ENCODE results near the gene NPAS3. TPM values are rescaled to one million over a fixed set of nuclear protein-coding genes. Genes with fewer than 3 reads are reported as not detected.

Gene NPAS3
- total and polyA plus RNA-seq, 8 donors = 0.23 to 2.8 (median 1.4) TPM

GRCh38 chr14:33676135-33676566 lies 737.5 kb downstream of the NPAS3 start:
- Histone ChIP-seq H3K4me1 (no peaks in the 10 kb centered on the region), H3K9me3 (no peaks in the 10 kb centered on the region), H3K4me3 (no peak overlapping the region), H3K27ac (no peak overlapping the region), H3K27me3 (no peaks in the 10 kb centered on the region), H3K36me3 (no peaks in the 10 kb centered on the region)
- TF ChIP-seq CTCF (IDR thresholded peaks at IDR 0.05) = no peak
- DNase-seq (peak in 2 of 6 donors; percentile 21 to 32), ATAC-seq (peak in 2 of 4 donors; percentile 51 to 73), FAIRE-seq (no peak)
- intact Hi-C loops (cut with DNase I) = no loop called here
- 31 to 34% methylated on average over 7 of the region's 7 CpGs for WGBS, 2 donors

- no peak for TF ChIP-seq CTCF (IDR thresholded peaks at IDR 0.05)
- intact Hi-C loops (cut with DNase I) = no loop called here
- Histone ChIP-seq H3K4me3 (no peak overlapping the region), H3K36me3 (no peaks in the 10 kb centered on the region), H3K27me3 (no peaks in the 10 kb centered on the region), H3K27ac (no peak overlapping the region), H3K4me1 (no peaks in the 10 kb centered on the region), H3K9me3 (no peaks in the 10 kb centered on the region)
- no peak for FAIRE-seq
- ATAC-seq = no peak
- DNase-seq = no peak
- WGBS, 2 donors = 92 to 93% methylated on average over 5 of the region's 5 CpGs
These were observed 738.2 kb downstream of the NPAS3 start for GRCh38 chr14:33676891-33677290.

- H3K27me3 ChIP-seq = no peaks in the 10 kb centered on the region
- no peaks in the 10 kb centered on the region for H3K9me3 ChIP-seq
- no peak overlapping the region for H3K4me3 ChIP-seq
- DNase-seq (no peak), FAIRE-seq (no peak), ATAC-seq (no peak)
- no peaks in the 10 kb centered on the region for H3K4me1 ChIP-seq
- H3K36me3 ChIP-seq = no peaks in the 10 kb centered on the region
- 86 to 97% methylated on average over 5 of the region's 5 CpGs for WGBS, 2 donors
- TF ChIP-seq CTCF (IDR thresholded peaks at IDR 0.05) = no peak
- H3K27ac ChIP-seq = no peak overlapping the region
- intact Hi-C loops (cut with DNase I) = no loop called here
These were observed 739.3 kb downstream of the NPAS3 start for GRCh38 chr14:33678005-33678404.

GRCh38 chr14:33679025-33679424 lies 740.3 kb downstream of the NPAS3 start:
- ATAC-seq = no peak
- FAIRE-seq = no peak
- WGBS, 2 donors = 72 to 77% methylated on average over 2 of the region's 2 CpGs
- Histone ChIP-seq H3K27ac (no peak overlapping the region), H3K4me3 (no peak overlapping the region), H3K27me3 (no peaks in the 10 kb centered on the region), H3K4me1 (no peaks in the 10 kb centered on the region), H3K9me3 (no peaks in the 10 kb centered on the region), H3K36me3 (no peaks in the 10 kb centered on the region)
- DNase-seq = no peak
- intact Hi-C loops (cut with DNase I) = no loop called here
- TF ChIP-seq CTCF (IDR thresholded peaks at IDR 0.05) = no peak

GRCh38 chr14:33679461-33680225 lies 741.0 kb downstream of the NPAS3 start:
- Histone ChIP-seq H3K27ac (no peak overlapping the region), H3K4me3 (no peak overlapping the region), H3K9me3 (no peaks in the 10 kb centered on the region), H3K27me3 (no peaks in the 10 kb centered on the region), H3K4me1 (no peaks in the 10 kb centered on the region), H3K36me3 (no peaks in the 10 kb centered on the region)
- ATAC-seq (no peak), DNase-seq (no peak), FAIRE-seq (no peak)
- intact Hi-C loops (cut with DNase I) = no loop called here
- no peak for TF ChIP-seq CTCF (IDR thresholded peaks at IDR 0.05)
- 67 to 75% methylated on average over 3 of the region's 3 CpGs for WGBS, 2 donors

Measured in pancreas (tissue), 10 donors.